Nephron progenitor cell (in vitro differentiated cells): Measurements from ENCODE around the gene IREB2.

Source experiments
- DNase-seq: peaks from one replicate; pipeline ENCODE4 v3.0.0; 2021
- H3K27ac Mint-ChIP-seq: 2 replicates; pipeline ENCODE4 v1.8.0; 2021; ENCODE audit warnings: mild to moderate bottlenecking, moderate library complexity, mixed read lengths
- H3K27me3 Mint-ChIP-seq: 2 replicates; pipeline ENCODE4 v1.8.0; 2021; ENCODE audit warnings: mild to moderate bottlenecking, low read depth, mixed read lengths; ENCODE audit not compliant: poor library complexity
- H3K36me3 Mint-ChIP-seq: 2 replicates; pipeline ENCODE4 v1.8.0; 2021; ENCODE audit warnings: low read depth, mixed read lengths
- H3K4me1 Mint-ChIP-seq: 2 replicates; pipeline ENCODE4 v1.8.0; 2021; ENCODE audit warnings: mixed read lengths
- H3K4me3 Mint-ChIP-seq: 2 replicates; pipeline ENCODE4 v1.8.0; 2021; ENCODE audit warnings: mild to moderate bottlenecking, moderate library complexity, mixed read lengths
- H3K9me3 Mint-ChIP-seq: 2 replicates; pipeline ENCODE4 v1.8.0; 2021; ENCODE audit warnings: mild to moderate bottlenecking, moderate library complexity, mixed read lengths
- CTCF ChIP-seq: fragments of 200-600 bp; sonication (generic); IDR thresholded peaks from 2 replicates; pipeline ENCODE4 v1.5.0; 2021; ENCODE audit warnings: antibody characterized with exemption

Gene IREB2

GRCh38 chr15:78461171-78461888 is 23.3 kb downstream of the IREB2 start:
- no peak for TF ChIP-seq CTCF
- H3K4me3 Mint-ChIP-seq: no peak overlapping the region
- peaks cover 31% of the 10 kb centered on the region for H3K36me3 Mint-ChIP-seq
- H3K4me1 Mint-ChIP-seq: peaks cover 12% of the 10 kb centered on the region
- no peak for DNase-seq
- H3K27ac Mint-ChIP-seq: no peak overlapping the region
- no peaks in the 10 kb centered on the region for H3K9me3 Mint-ChIP-seq
- no peaks in the 10 kb centered on the region for H3K27me3 Mint-ChIP-seq

- TF ChIP-seq CTCF: no peak
- Mint-ChIP-seq H3K36me3 (peaks cover 67% of the 10 kb centered on the region), H3K4me3 (no peak overlapping the region), H3K27me3 (no peaks in the 10 kb centered on the region), H3K27ac (no peak overlapping the region), H3K4me1 (no peaks in the 10 kb centered on the region), H3K9me3 (no peaks in the 10 kb centered on the region)
- no peak for DNase-seq
Observed at GRCh38 chr15:78469031-78469430, 31.0 kb downstream of the IREB2 start.

- Mint-ChIP-seq H3K36me3 (peaks cover 59% of the 10 kb centered on the region), H3K4me1 (no peaks in the 10 kb centered on the region), H3K27ac (peak overlapping the region; percentile 76), H3K4me3 (no peak overlapping the region), H3K9me3 (no peaks in the 10 kb centered on the region), H3K27me3 (no peaks in the 10 kb centered on the region)
- TF ChIP-seq CTCF: no peak
- no peak for DNase-seq
Observed at GRCh38 chr15:78477295-78477694, 39.3 kb downstream of the IREB2 start.

DNA sequence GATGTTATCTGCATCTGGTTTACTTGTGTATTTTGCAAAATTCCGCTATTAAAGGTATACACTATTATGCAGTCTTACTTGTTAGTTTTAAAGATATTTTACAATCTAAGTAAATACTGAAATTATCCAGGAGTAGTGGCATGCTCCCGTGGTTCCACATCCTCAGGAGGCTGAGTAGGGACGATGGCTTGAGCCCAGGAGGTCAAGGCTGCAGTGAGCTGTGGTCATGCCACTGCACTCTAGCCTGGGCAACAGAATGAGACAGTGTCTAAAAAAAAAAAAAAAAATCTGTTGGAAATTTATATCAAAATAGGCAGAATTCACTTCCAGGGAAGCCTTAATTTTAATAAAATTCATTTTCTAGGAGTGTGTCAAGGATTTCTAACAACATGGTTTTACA is 41.6 kb downstream of the IREB2 start:
- H3K9me3 Mint-ChIP-seq: no peaks in the 10 kb centered on the region
- TF ChIP-seq CTCF: no peak
- H3K4me1 Mint-ChIP-seq: no peaks in the 10 kb centered on the region
- H3K27ac Mint-ChIP-seq: no peak overlapping the region
- no peaks in the 10 kb centered on the region for H3K27me3 Mint-ChIP-seq
- peaks cover 55% of the 10 kb centered on the region for H3K36me3 Mint-ChIP-seq
- DNase-seq: no peak
- H3K4me3 Mint-ChIP-seq: no peak overlapping the region

DNA sequence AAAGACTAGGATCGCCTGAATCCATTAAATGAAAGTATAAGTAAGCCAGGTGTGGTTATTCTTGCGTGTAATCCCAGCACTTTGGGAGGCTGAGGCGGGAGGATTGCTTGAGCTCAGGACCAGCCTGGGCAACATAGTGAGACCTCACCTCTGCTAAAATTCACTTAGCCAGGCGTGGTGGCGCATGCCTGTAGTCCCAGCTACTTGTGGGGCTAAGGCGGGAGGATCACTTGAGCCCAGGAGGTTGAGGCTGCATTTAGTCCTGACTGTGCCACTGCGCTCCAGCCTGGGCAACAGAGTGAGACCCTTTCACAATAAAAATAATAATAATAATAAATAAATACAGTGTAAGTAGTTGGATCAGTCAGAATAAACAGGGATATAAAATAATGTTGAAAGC is 43.9 kb downstream of the IREB2 start:
- no peak for TF ChIP-seq CTCF
- Mint-ChIP-seq H3K27me3 (no peaks in the 10 kb centered on the region), H3K4me1 (no peaks in the 10 kb centered on the region), H3K9me3 (no peaks in the 10 kb centered on the region), H3K36me3 (peaks cover 54% of the 10 kb centered on the region), H3K4me3 (no peak overlapping the region), H3K27ac (peak overlapping the region; percentile 82)
- no peak for DNase-seq

GRCh38 chr15:78492872-78493271 is 54.9 kb downstream of the IREB2 start:
- H3K27ac Mint-ChIP-seq: no peak overlapping the region
- H3K4me3 Mint-ChIP-seq: no peak overlapping the region
- peaks cover 80% of the 10 kb centered on the region for H3K36me3 Mint-ChIP-seq
- DNase-seq: no peak
- no peaks in the 10 kb centered on the region for H3K27me3 Mint-ChIP-seq
- no peaks in the 10 kb centered on the region for H3K9me3 Mint-ChIP-seq
- no peaks in the 10 kb centered on the region for H3K4me1 Mint-ChIP-seq
- TF ChIP-seq CTCF: no peak
